Smooth muscle cell (in vitro differentiated cells): ENCODE data around the gene DNM1. TPM values are rescaled to one million over a fixed set of nuclear protein-coding genes. Genes with fewer than 3 reads are reported as not detected.

Source experiments
- DNase-seq: peaks from one replicate; lab custom pipeline; 2025; ENCODE audit not compliant: unreplicated experiment; lab: John Stamatoyannopoulos, UW
- H2AFZ ChIP-seq: fragments of 200-600 bp; sonication (generic); 2 replicates; pipeline ENCODE4 v1.6.0; 2016; ENCODE audit warnings: antibody characterized with exemption, low read depth, mild to moderate bottlenecking
- H3F3A ChIP-seq: fragments of 200-600 bp; sonication (generic); 2 replicates; pipeline ENCODE4 v1.6.0; 2017; ENCODE audit warnings: antibody characterized with exemption, low read depth
- H3K27ac ChIP-seq: fragments of 200-600 bp; sonication (generic); 2 replicates; pipeline ENCODE4 v1.5.1; 2016; ENCODE audit warnings: low read depth, mild to moderate bottlenecking
- H3K27me3 ChIP-seq: fragments of 200-600 bp; sonication (generic); 2 replicates; pipeline ENCODE4 v1.6.1; 2016; ENCODE audit warnings: low read depth, mild to moderate bottlenecking
- H3K36me3 ChIP-seq: fragments of 200-600 bp; sonication (generic); 2 replicates; pipeline ENCODE4 v1.5.1; 2016; ENCODE audit warnings: low read depth
- H3K4me1 ChIP-seq: fragments of 200-600 bp; sonication (generic); 2 replicates; pipeline ENCODE4 v1.5.1; 2016; ENCODE audit warnings: low read depth
- H3K4me2 ChIP-seq: fragments of 200-600 bp; sonication (generic); 2 replicates; pipeline ENCODE4 v1.6.0; 2016; ENCODE audit warnings: mild to moderate bottlenecking
- H3K4me3 ChIP-seq: fragments of 200-600 bp; sonication (generic); 2 replicates; pipeline ENCODE4 v1.5.1; 2016; ENCODE audit warnings: mild to moderate bottlenecking
- H3K79me2 ChIP-seq: fragments of 200-600 bp; sonication (generic); 2 replicates; pipeline ENCODE4 v1.6.0; 2016; ENCODE audit warnings: low read depth, mild to moderate bottlenecking
- H3K9ac ChIP-seq: fragments of 200-600 bp; sonication (generic); 2 replicates; pipeline ENCODE4 v1.6.0; 2016; ENCODE audit warnings: low read depth
- H3K9me3 ChIP-seq: fragments of 200-600 bp; sonication (generic); replicated peaks from 2 replicates; pipeline ENCODE4 v1.5.1; 2016; ENCODE audit warnings: low read depth
- H4K20me1 ChIP-seq: fragments of 200-600 bp; sonication (generic); 2 replicates; pipeline ENCODE4 v1.6.0; 2016; ENCODE audit warnings: low read depth
- CTCF ChIP-seq: fragments of 200-600 bp; sonication (generic); IDR thresholded peaks from 2 replicates; pipeline ENCODE4 v1.5.1; 2017; ENCODE audit warnings: borderline replicate concordance, mild to moderate bottlenecking, antibody characterized with exemption; ENCODE audit not compliant: insufficient read depth, poor library complexity, severe bottlenecking
- WGBS: methylation state at CpG from one replicate; pipeline ENCODE4 v1.1.7; 2016; ENCODE audit warnings: low lambda C conversion rate; 5-methylcytosine and 5-hydroxymethylcytosine counted together
- polyA plus RNA-seq: library from polyadenylated mRNA; unstranded; fragments of >200 nt; fragmentation: Nextera tagmentation; extraction: Ambion mirVana; gene quantifications from 2 replicates; pipeline ENCODE4 v1.2.1, GENCODE V29; 2016
- total RNA-seq: library from RNA; depleted of rRNA; stranded (reverse); fragments of >200 nt; gene quantifications from 2 replicates; pipeline ENCODE4 v1.2.3, GENCODE V29; 2014

Gene DNM1
- total and polyA plus RNA-seq, 2 experiments from 2014 or later = 25.3 to 50.7 TPM

DNA sequence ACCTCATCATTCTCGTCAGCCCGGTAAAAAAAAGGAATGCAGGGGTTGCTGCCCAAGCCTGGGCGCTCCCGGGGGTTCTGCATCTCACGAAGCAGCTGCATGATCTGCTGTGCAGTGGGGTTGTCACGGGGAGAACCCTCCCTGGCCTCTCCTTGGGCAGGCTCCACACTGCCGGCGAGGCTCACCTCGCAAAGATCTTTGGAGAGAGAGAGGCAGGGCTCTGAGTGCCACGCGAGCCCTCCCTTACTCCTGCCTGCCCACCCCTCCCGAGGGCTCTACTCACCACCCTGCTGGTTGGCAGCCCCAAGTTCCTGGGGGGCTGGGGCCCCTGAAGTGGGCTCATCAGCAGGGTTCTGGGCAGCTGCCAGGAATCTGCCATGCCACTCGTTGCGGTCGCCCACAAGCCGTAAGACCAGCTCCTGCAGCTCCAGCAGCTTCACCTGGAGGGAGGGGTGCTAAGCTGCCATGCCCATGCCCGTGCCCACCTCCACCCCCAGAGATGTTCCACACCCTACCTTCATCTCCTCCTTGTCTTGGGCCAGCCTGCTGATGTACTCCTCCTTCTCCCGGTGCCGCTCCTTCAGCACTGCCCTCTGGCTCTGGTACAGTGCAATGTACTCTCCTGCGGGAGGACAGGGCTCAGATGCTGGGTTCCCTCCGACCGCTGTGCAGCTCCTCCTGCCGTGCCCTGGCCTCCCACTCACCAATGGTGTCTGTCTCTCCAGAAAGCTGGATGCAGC lies 54.1 kb downstream of the DNM1 start:
- no peak overlapping the region for H2AFZ ChIP-seq
- H3K4me1 ChIP-seq = no peaks in the 10 kb centered on the region
- no peak overlapping the region for H3K4me3 ChIP-seq
- no peak overlapping the region for H3K27ac ChIP-seq
- TF ChIP-seq CTCF = no peak
- WGBS = 96% methylated on average over 23 of the region's 23 CpGs
- no peak overlapping the region for H3K9ac ChIP-seq
- no peaks in the 10 kb centered on the region for H3K27me3 ChIP-seq
- peaks cover 33% of the 10 kb centered on the region for H4K20me1 ChIP-seq
- peaks cover 10% of the 10 kb centered on the region for H3F3A ChIP-seq
- H3K36me3 ChIP-seq = peaks cover 5% of the 10 kb centered on the region
- DNase-seq = no peak
- H3K79me2 ChIP-seq = no peaks in the 10 kb centered on the region
- no peak overlapping the region for H3K4me2 ChIP-seq
- H3K9me3 ChIP-seq = no peaks in the 10 kb centered on the region

GRCh38 chr9:128257907-128258306 lies 54.7 kb downstream of the DNM1 start:
- no peak overlapping the region for H3K4me2 ChIP-seq
- no peak overlapping the region for H3K9ac ChIP-seq
- H2AFZ ChIP-seq = no peak overlapping the region
- H3K9me3 ChIP-seq = no peaks in the 10 kb centered on the region
- H3K27ac ChIP-seq = no peak overlapping the region
- no peaks in the 10 kb centered on the region for H3K4me1 ChIP-seq
- H3K36me3 ChIP-seq = peaks cover 9% of the 10 kb centered on the region
- H4K20me1 ChIP-seq = peaks cover 40% of the 10 kb centered on the region
- no peak for DNase-seq
- H3K4me3 ChIP-seq = no peak overlapping the region
- no peak for TF ChIP-seq CTCF
- peaks cover 11% of the 10 kb centered on the region for H3F3A ChIP-seq
- WGBS = 95% methylated on average over 11 of the region's 11 CpGs
- H3K27me3 ChIP-seq = no peaks in the 10 kb centered on the region
- H3K79me2 ChIP-seq = no peaks in the 10 kb centered on the region

GRCh38 chr9:128258326-128258725 lies 55.1 kb downstream of the DNM1 start:
- H3K79me2 ChIP-seq = no peaks in the 10 kb centered on the region
- no peak for DNase-seq
- no peak for TF ChIP-seq CTCF
- no peak overlapping the region for H3K4me3 ChIP-seq
- H3K9me3 ChIP-seq = no peaks in the 10 kb centered on the region
- H2AFZ ChIP-seq = no peak overlapping the region
- H3K36me3 ChIP-seq = peaks cover 9% of the 10 kb centered on the region
- H3K27me3 ChIP-seq = no peaks in the 10 kb centered on the region
- WGBS = 95% methylated on average over 4 of the region's 6 CpGs
- peaks cover 11% of the 10 kb centered on the region for H3F3A ChIP-seq
- H3K4me2 ChIP-seq = no peak overlapping the region
- no peak overlapping the region for H3K27ac ChIP-seq
- no peak overlapping the region for H3K9ac ChIP-seq
- peaks cover 43% of the 10 kb centered on the region for H4K20me1 ChIP-seq
- no peaks in the 10 kb centered on the region for H3K4me1 ChIP-seq

DNA sequence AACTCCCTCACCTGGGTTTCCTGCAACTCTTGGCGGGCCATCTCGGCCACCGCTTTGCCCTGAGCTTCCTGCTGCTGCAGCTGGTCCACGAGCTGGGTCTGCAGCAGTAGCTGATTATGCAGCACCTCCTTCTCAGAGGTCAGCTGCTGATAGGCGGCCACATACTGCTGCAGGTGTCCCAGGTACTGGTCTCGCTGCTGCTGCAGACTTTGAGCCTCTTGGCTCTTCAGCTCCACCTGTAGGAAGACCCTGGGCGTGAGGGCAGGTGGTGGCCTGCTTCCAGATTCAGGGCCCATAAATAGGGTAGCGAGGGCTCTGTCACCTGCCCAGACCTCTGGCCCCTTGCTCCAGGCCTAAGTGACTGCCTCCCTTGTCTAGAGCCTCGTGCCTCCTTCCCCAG lies 56.0 kb downstream of the DNM1 start:
- peaks cover 44% of the 10 kb centered on the region for H4K20me1 ChIP-seq
- H3K79me2 ChIP-seq = no peaks in the 10 kb centered on the region
- no peak for TF ChIP-seq CTCF
- no peak overlapping the region for H3K9ac ChIP-seq
- no peak overlapping the region for H2AFZ ChIP-seq
- DNase-seq = no peak
- no peak overlapping the region for H3K4me3 ChIP-seq
- H3K27me3 ChIP-seq = no peaks in the 10 kb centered on the region
- H3K4me2 ChIP-seq = no peak overlapping the region
- H3F3A ChIP-seq = peaks cover 11% of the 10 kb centered on the region
- no peak overlapping the region for H3K27ac ChIP-seq
- no peaks in the 10 kb centered on the region for H3K9me3 ChIP-seq
- no peaks in the 10 kb centered on the region for H3K4me1 ChIP-seq
- H3K36me3 ChIP-seq = peaks cover 9% of the 10 kb centered on the region
- 93% methylated on average over 9 of the region's 9 CpGs for WGBS
